Mammary epithelial cell (primary cell): ENCODE results near the gene STEAP3.

Experiments used
- CTCF ChIP-seq, 2 donors: IDR thresholded peaks in 1 of 2; conservative IDR thresholded peaks in 1 of 2; 2 replicates each; pipeline ENCODE4 v1.5.1; 2011 to 2012; ENCODE audit warnings: inconsistent platforms in 2 of 2, low read length in 2 of 2, mild to moderate bottlenecking in 2 of 2, control low read depth in 1 of 2, low read depth in 1 of 2; ENCODE audit not compliant: insufficient read depth in 1 of 2; ENCODE audit errors: extremely low read depth in 1 of 2
- EZH2 ChIP-seq: IDR thresholded peaks from 2 replicates; pipeline ENCODE4 v1.6.1; 2012; ENCODE audit warnings: low read length, inconsistent platforms, borderline replicate concordance

DNA sequence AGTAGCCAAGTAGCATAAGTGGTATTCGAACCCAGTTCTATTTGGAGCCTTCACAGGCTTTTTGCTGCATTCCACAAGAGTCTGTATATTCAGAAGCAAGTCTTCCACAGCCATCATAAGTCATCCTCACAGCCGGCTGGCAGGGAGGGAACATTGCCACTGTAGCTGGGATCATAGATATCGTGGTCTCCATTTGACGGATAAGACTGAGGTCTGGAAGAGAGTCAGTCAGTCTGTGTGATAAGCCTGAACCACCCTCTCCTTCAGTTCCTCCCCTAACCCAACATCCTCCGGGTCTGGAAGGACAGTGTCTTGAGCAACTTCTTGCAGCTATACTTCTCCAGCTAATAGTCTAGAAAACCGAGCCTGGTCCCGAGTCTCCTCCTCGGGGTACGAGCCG is 48.1 kb upstream of the STEAP3 start:
- TF ChIP-seq CTCF (conservative IDR thresholded peaks at IDR 0.05 in 1 of 2, IDR thresholded peaks at IDR 0.05 in 1 of 2; ENCODE audit: extremely low read depth in 1 of 2, insufficient read depth in 1 of 2, low read depth in 1 of 2, low read length in 2 of 2) (no peak), EZH2 (no peak)
